ENCODE measurements around the gene ZBTB42.

DNA sequence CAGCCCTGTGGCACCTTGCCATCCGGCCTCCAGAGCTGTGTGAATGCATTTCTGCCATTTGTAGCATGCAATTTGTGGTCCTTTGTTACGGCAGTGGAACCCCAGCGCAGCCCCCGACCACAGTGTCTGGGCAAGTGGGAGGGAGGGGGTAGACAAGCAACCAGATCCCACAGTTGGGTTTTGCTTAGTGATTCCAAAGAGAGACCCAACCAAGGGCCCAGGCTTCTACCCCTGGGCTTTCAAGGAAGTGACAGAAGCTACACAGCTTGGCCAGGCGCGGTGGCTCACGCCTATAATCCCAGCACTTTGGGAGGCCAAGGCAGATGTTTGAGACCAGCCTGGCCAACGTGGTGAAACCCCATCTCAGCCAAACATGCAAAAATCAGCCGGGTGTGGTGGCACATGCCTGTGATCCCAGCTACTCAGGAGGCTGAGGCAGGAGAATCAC, 17.8 kb downstream of the ZBTB42 start:
- no peak for TF ChIP-seq POLR2A (IDR thresholded peaks at IDR 0.05)
- TF ChIP-seq, protein P1, sequence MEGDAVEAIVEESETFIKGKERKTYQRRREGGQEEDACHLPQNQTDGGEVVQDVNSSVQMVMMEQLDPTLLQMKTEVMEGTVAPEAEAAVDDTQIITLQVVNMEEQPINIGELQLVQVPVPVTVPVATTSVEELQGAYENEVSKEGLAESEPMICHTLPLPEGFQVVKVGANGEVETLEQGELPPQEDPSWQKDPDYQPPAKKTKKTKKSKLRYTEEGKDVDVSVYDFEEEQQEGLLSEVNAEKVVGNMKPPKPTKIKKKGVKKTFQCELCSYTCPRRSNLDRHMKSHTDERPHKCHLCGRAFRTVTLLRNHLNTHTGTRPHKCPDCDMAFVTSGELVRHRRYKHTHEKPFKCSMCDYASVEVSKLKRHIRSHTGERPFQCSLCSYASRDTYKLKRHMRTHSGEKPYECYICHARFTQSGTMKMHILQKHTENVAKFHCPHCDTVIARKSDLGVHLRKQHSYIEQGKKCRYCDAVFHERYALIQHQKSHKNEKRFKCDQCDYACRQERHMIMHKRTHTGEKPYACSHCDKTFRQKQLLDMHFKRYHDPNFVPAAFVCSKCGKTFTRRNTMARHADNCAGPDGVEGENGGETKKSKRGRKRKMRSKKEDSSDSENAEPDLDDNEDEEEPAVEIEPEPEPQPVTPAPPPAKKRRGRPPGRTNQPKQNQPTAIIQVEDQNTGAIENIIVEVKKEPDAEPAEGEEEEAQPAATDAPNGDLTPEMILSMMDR (IDR thresholded peaks at IDR 0.05 in 4 of 5, conservative IDR thresholded peaks at IDR 0.05 in 1 of 5): no peak
